ENCODE measurements around the gene PLA2G4F. TPM values are rescaled to one million over a fixed set of nuclear protein-coding genes. Genes with fewer than 3 reads are reported as not detected.

The PLA2G4F gene
- total RNA-seq, 4 donors from 2014 or later: 3.9 to 24.8 (median 14.1) TPM

DNA sequence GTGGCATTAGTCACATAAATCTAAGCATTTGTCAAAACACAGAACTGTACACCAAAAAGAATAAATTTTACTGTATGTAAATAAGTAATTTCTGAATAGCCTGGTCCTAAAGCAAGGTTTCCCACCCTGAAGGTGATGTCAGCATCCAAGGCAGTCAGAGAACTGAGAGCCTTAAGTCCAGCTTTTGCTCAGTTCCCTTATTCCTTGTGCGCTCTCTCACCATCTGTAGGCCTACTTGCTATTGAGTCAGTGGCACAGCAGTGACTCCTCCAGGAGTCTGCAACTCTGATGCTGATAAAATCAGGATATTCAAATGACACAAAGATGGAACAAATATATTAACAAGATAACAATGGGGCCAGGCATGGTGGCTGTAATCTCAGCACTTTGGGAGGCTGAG is 29.4 kb upstream of the PLA2G4F start:
- 92 to 100% methylated on average over 1 of the region's 1 CpG for WGBS, 2 donors
- TF ChIP-seq POLR2A (IDR thresholded peaks at IDR 0.05): no peak
- TF ChIP-seq CTCF (IDR thresholded peaks at IDR 0.05): no peak
- H3K36me3 ChIP-seq: peaks cover 22 to 39% of the 10 kb centered on the region in 2 donors
- intact Hi-C loops (cut with DNase I): no loop called here
- DNase-seq: no peak
- no peaks in the 10 kb centered on the region for H3K4me1 ChIP-seq
- H3K4me3 ChIP-seq (replicated peaks in 1 of 3): no peak overlapping the region
- no peaks in the 10 kb centered on the region for H3K27me3 ChIP-seq
- no peak overlapping the region for H3K27ac ChIP-seq
- H3K9me3 ChIP-seq: no peaks in the 10 kb centered on the region

- Histone ChIP-seq H3K27me3 (no peaks in the 10 kb centered on the region), H3K4me3 (replicated peaks in 1 of 3) (no peak overlapping the region), H3K36me3 (peaks cover 24 to 43% of the 10 kb centered on the region in 2 donors), H3K4me1 (no peaks in the 10 kb centered on the region), H3K27ac (no peak overlapping the region), H3K9me3 (no peaks in the 10 kb centered on the region)
- WGBS, 2 donors: 94 to 97% methylated on average over 4 of the region's 4 CpGs
- TF ChIP-seq CTCF (IDR thresholded peaks at IDR 0.05): no peak
- TF ChIP-seq POLR2A (IDR thresholded peaks at IDR 0.05): no peak
- DNase-seq: no peak
- intact Hi-C loops (cut with DNase I): no loop called here
Observed at GRCh38 chr15:42184736-42185135, 28.3 kb upstream of the PLA2G4F start.

GRCh38 chr15:42184296-42184695 is 27.9 kb upstream of the PLA2G4F start:
- peak in 1 of 2 donors; percentile 18 for DNase-seq
- H3K4me3 ChIP-seq (replicated peaks in 1 of 3): no peak overlapping the region
- TF ChIP-seq POLR2A (IDR thresholded peaks at IDR 0.05): no peak
- H3K9me3 ChIP-seq: no peaks in the 10 kb centered on the region
- H3K27ac ChIP-seq: no peak overlapping the region
- intact Hi-C loops (cut with DNase I): no loop called here
- WGBS, 2 donors: 71 to 87% methylated on average over 5 of the region's 5 CpGs
- no peaks in the 10 kb centered on the region for H3K4me1 ChIP-seq
- H3K36me3 ChIP-seq: peaks cover 27 to 43% of the 10 kb centered on the region in 2 donors
- no peaks in the 10 kb centered on the region for H3K27me3 ChIP-seq

DNA sequence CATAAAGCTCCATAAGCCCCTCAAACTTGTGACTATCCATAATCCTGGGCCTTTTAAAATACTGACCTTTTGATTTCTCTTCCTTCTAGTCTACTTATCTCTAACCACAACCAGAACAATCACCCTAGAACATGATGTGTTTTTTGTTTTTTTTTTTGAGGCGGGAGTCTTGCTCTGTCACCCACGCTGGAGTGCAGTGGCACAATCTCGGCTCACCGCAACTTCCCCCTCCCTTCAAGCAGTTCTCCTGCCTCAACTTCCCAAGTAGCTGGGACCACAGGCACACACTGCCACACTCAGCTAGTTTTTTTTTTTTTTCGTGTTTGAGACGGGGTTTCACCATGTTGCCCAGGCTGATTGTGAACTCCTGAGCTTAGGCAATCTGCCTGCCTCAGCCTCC is 26.5 kb upstream of the PLA2G4F start:
- peaks cover 33 to 43% of the 10 kb centered on the region in 2 donors for H3K36me3 ChIP-seq
- H3K27ac ChIP-seq: no peak overlapping the region

DNA sequence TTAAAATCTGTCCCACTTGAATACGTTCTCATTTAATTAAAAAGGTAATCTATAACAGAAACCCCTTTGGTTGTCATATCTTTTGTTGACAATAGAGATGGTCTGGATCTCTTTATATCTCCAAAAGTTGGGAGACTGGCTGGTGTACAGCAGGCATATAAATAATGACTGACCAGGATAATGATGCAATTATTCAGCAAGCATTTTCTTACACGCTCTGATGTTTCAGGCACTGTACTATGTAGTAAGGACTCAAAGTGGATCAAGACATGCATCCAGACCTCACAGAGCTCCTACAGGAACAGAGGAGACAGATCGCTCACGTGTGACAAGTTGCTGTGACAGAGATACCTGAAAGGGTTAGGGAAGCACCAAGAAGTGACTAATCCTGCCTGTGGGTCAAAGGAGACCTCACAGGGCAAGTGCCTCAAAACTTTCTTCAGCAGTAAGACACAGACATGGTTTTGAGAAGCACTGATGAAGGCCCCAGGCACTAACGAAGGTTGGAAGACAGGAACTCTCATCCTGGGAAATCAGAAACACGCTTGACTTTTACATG is 26.0 kb upstream of the PLA2G4F start:
- intact Hi-C loops (cut with DNase I): no loop called here
- H3K36me3 ChIP-seq: peaks cover 37 to 43% of the 10 kb centered on the region in 2 donors
- H3K27me3 ChIP-seq: no peaks in the 10 kb centered on the region
- H3K4me3 ChIP-seq (replicated peaks in 1 of 3): no peak overlapping the region
- TF ChIP-seq CTCF (IDR thresholded peaks at IDR 0.05) (no peak), POLR2A (IDR thresholded peaks at IDR 0.05) (no peak)
- no peak overlapping the region for H3K27ac ChIP-seq
- 90 to 95% methylated on average over 6 of the region's 6 CpGs for WGBS, 2 donors
- H3K4me1 ChIP-seq: no peaks in the 10 kb centered on the region
- no peaks in the 10 kb centered on the region for H3K9me3 ChIP-seq
- DNase-seq: no peak

More for the DNA sequence above, 26.5 kb upstream of the PLA2G4F start:
- DNase-seq: no peak
- 91 to 95% methylated on average over 6 of the region's 6 CpGs for WGBS, 2 donors
- no peak overlapping the region for H3K4me3 ChIP-seq (replicated peaks in 1 of 3)
- intact Hi-C loops (cut with DNase I): no loop called here
- no peaks in the 10 kb centered on the region for H3K9me3 ChIP-seq
- H3K27me3 ChIP-seq: no peaks in the 10 kb centered on the region
- no peak for TF ChIP-seq POLR2A (IDR thresholded peaks at IDR 0.05)
- TF ChIP-seq CTCF (IDR thresholded peaks at IDR 0.05): no peak
- H3K4me1 ChIP-seq: no peaks in the 10 kb centered on the region
